GM23338 (cell line): ENCODE measurements around the gene TMC3. TPM values are rescaled to one million over a fixed set of nuclear protein-coding genes. Genes with fewer than 3 reads are reported as not detected.

Experiments used
- ATAC-seq: fragments of 200-7000 bp; cut with Tn5 transposase; 3 replicates; pipeline ENCODE4 v1.9.1; 2020
- DNase-seq: peaks from one replicate; pipeline ENCODE4 v3.0.0-alpha.2; 2015; ENCODE audit warnings: low spot score
- H2AFZ ChIP-seq: fragments of 200-600 bp; sonication (generic); 2 replicates; pipeline ENCODE4 v1.8.0; 2016; ENCODE audit warnings: antibody characterized with exemption, mild to moderate bottlenecking, moderate library complexity
- H3F3A ChIP-seq: fragments of 200-600 bp; sonication (generic); replicated peaks from 2 replicates; pipeline ENCODE4 v1.8.0; 2017; ENCODE audit warnings: antibody characterized with exemption, mixed run types, low read depth
- H3K27ac ChIP-seq: fragments of 200-600 bp; sonication (generic); 2 replicates; pipeline ENCODE4 v1.6.1; 2016; ENCODE audit warnings: low read depth
- H3K27me3 ChIP-seq: fragments of 200-600 bp; sonication (generic); 2 replicates; pipeline ENCODE4 v1.8.0; 2016; ENCODE audit warnings: mild to moderate bottlenecking, mixed run types, moderate library complexity; ENCODE audit not compliant: insufficient read depth
- H3K36me3 ChIP-seq: fragments of 200-600 bp; sonication (generic); 2 replicates; pipeline ENCODE4 v1.8.0; 2016; ENCODE audit warnings: mild to moderate bottlenecking; ENCODE audit not compliant: insufficient read depth
- H3K4me1 ChIP-seq: fragments of 200-600 bp; sonication (generic); 2 replicates; pipeline ENCODE4 v1.8.0; 2016; ENCODE audit warnings: mild to moderate bottlenecking, moderate library complexity; ENCODE audit not compliant: insufficient read depth
- H3K4me2 ChIP-seq: fragments of 200-600 bp; sonication (generic); 2 replicates; pipeline ENCODE4 v1.7.1; 2017; ENCODE audit warnings: mixed run types
- H3K4me3 ChIP-seq: fragments of 200-600 bp; sonication (generic); 2 replicates; pipeline ENCODE4 v1.6.1; 2016; ENCODE audit warnings: mixed run types
- H3K79me2 ChIP-seq: fragments of 200-600 bp; sonication (generic); replicated peaks from 2 replicates; pipeline ENCODE4 v1.8.0; 2017; ENCODE audit warnings: mild to moderate bottlenecking; ENCODE audit not compliant: insufficient read depth
- H3K9me2 ChIP-seq: fragments of 200-600 bp; sonication (generic); 2 replicates; pipeline ENCODE4 v1.8.0; 2017; ENCODE audit not compliant: insufficient read depth
- H4K20me1 ChIP-seq: fragments of 200-600 bp; sonication (generic); replicated peaks from 2 replicates; pipeline ENCODE4 v1.8.0; 2017; ENCODE audit warnings: mild to moderate bottlenecking; ENCODE audit not compliant: insufficient read depth
- H3K27ac Mint-ChIP-seq: 2 replicates; pipeline ENCODE4 v1.8.0; 2020; ENCODE audit warnings: inconsistent platforms, mild to moderate bottlenecking, moderate library complexity, mixed read lengths
- H3K27me3 Mint-ChIP-seq: 3 replicates; pipeline ENCODE4 v1.8.0; 2022; ENCODE audit warnings: low read depth, mild to moderate bottlenecking, moderate library complexity, mixed read lengths, inconsistent platforms; ENCODE audit not compliant: insufficient read depth, poor library complexity
- H3K36me3 Mint-ChIP-seq: 3 replicates; pipeline ENCODE4 v1.8.0; 2021; ENCODE audit warnings: low read depth, mild to moderate bottlenecking, inconsistent platforms, moderate library complexity, mixed read lengths
- H3K4me1 Mint-ChIP-seq: 3 replicates; pipeline ENCODE4 v1.8.0; 2020; ENCODE audit warnings: mild to moderate bottlenecking, inconsistent platforms, mixed read lengths
- H3K4me3 Mint-ChIP-seq: 3 replicates; pipeline ENCODE4 v1.8.0; 2021; ENCODE audit warnings: moderate library complexity, mild to moderate bottlenecking, inconsistent platforms, mixed read lengths
- H3K9me3 Mint-ChIP-seq: 3 replicates; pipeline ENCODE4 v1.8.0; 2020; ENCODE audit warnings: moderate library complexity, mild to moderate bottlenecking, inconsistent platforms, mixed read lengths
- CREB1 ChIP-seq: fragments of 250-450 bp; sonication (Bioruptor Pico); IDR thresholded peaks from 2 replicates; pipeline ENCODE4 v1.5.0; 2020; ENCODE audit warnings: low read depth, mild to moderate bottlenecking, moderate library complexity
- CTCF ChIP-seq, 2 experiments: fragments of 200-600 bp in 1 of 2; sonication (generic) in 1 of 2; conservative IDR thresholded peaks; 2 replicates each; pipeline versions ENCODE4 v1.5.1 to v1.6.1; 2016 to 2017; ENCODE audit warnings: antibody characterized with exemption in 2 of 2, low read depth in 2 of 2, mild to moderate bottlenecking in 2 of 2, moderate library complexity in 1 of 2
- ETS1 ChIP-seq: IDR thresholded peaks from 2 replicates; pipeline ENCODE4 v1.6.1; 2016; ENCODE audit warnings: antibody characterized with exemption
- EZH2 ChIP-seq: fragments of 200-600 bp; sonication (generic); IDR thresholded peaks from one replicate; pipeline ENCODE4 v1.8.0; 2017; ENCODE audit warnings: antibody characterized with exemption, mild to moderate bottlenecking, low read depth; ENCODE audit not compliant: unreplicated experiment
- EZH2phosphoT487 ChIP-seq: fragments of 200-600 bp; sonication (generic); IDR thresholded peaks from one replicate; pipeline ENCODE4 v1.8.1; 2018; ENCODE audit warnings: antibody characterized with exemption; ENCODE audit not compliant: unreplicated experiment
- JUNB ChIP-seq: IDR thresholded peaks from one replicate; pipeline ENCODE4 v1.6.1; 2016; ENCODE audit warnings: antibody characterized with exemption; ENCODE audit not compliant: unreplicated experiment
- NANOG ChIP-seq: IDR thresholded peaks from 2 replicates; pipeline ENCODE4 v1.6.1; 2016; ENCODE audit warnings: antibody characterized with exemption, borderline replicate concordance
- POLR2AphosphoS5 ChIP-seq: IDR thresholded peaks from 2 replicates; pipeline ENCODE4 v1.6.1; 2016; ENCODE audit warnings: antibody characterized with exemption, low read depth
- REST ChIP-seq: IDR thresholded peaks from one replicate; pipeline ENCODE4 v1.6.1; 2018; ENCODE audit warnings: antibody characterized with exemption; ENCODE audit not compliant: unreplicated experiment
- STAT1 ChIP-seq: IDR thresholded peaks from one replicate; pipeline ENCODE4 v1.6.1; 2016; ENCODE audit warnings: antibody characterized with exemption; ENCODE audit not compliant: unreplicated experiment
- ZNF114 ChIP-seq: fragments of 250-450 bp; sonication (Bioruptor Pico); IDR thresholded peaks from 2 replicates; pipeline ENCODE4 v1.5.0; 2020; ENCODE audit warnings: mild to moderate bottlenecking, moderate library complexity
- ZNF331 ChIP-seq: fragments of 250-450 bp; sonication (Bioruptor Pico); IDR thresholded peaks from 2 replicates; pipeline ENCODE4 v1.5.0; 2020; ENCODE audit warnings: low read depth, mild to moderate bottlenecking, moderate library complexity
- ZNF462 ChIP-seq: fragments of 250-450 bp; sonication (Bioruptor Pico); IDR thresholded peaks from 2 replicates; pipeline ENCODE4 v1.5.0; 2020; ENCODE audit warnings: mild to moderate bottlenecking, moderate library complexity
- polyA plus RNA-seq: library from polyadenylated mRNA; unstranded; fragments of >200 nt; fragmentation: Nextera tagmentation; extraction: Ambion mirVana; gene quantifications from 2 replicates; pipeline ENCODE4 v1.2.1, GENCODE V29; 2016
- total RNA-seq: library from RNA; depleted of rRNA; stranded (reverse); fragments of >200 nt; shearing (Covaris generic); gene quantifications from 2 replicates; pipeline ENCODE4 v1.2.3, GENCODE V29; 2014

TMC3 gene
- total and polyA plus RNA-seq, 2 experiments from 2014 or later: 0.10 TPM; not detected in 1

DNA sequence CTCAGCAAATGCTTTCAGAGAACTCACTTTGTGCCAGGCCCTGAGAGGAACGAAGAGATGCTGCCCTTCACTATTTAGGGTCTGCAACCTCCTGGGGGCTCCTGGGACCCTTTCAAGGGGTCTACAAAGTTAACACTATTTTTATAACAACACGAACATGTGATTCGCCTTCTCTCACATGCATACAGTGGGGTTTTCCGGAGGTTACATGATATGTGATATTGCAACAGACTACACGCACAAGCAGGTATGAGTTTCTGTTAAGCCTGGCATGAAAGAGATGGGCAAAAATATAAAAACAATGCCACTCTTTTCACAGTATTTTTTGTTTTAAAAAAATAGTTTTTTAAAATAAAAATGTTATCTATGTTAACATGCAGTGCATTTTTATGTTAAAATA lies 60.3 kb downstream of the TMC3 start:
- no peak overlapping the region for H3K27ac Mint-ChIP-seq
- no peak for ATAC-seq
- peaks cover 28% of the 10 kb centered on the region for H3K36me3 Mint-ChIP-seq
- TF ChIP-seq EZH2phosphoT487: no peak
- no peak for TF ChIP-seq POLR2AphosphoS5
- no peak for TF ChIP-seq EZH2
- no peak for TF ChIP-seq STAT1
- TF ChIP-seq ZNF331: no peak
- TF ChIP-seq ZNF462: no peak
- TF ChIP-seq CREB1 (CRISPR knock-in tag): no peak
- no peak for TF ChIP-seq JUNB
- no peak for TF ChIP-seq ZNF114 (CRISPR knock-in tag)
- no peak for TF ChIP-seq ETS1
- no peak for TF ChIP-seq NANOG
- TF ChIP-seq CTCF (conservative IDR thresholded peaks at IDR 0.05; ENCODE audit: low read depth in 2 of 2): no peak
- no peak for TF ChIP-seq REST
- H3K4me1 Mint-ChIP-seq: no peaks in the 10 kb centered on the region
- Histone ChIP-seq H3K27ac (no peak overlapping the region), H3F3A (no peaks in the 10 kb centered on the region), H3K4me1 (no peaks in the 10 kb centered on the region), H3K79me2 (no peaks in the 10 kb centered on the region), H3K27me3 (no peaks in the 10 kb centered on the region), H3K4me3 (no peak overlapping the region), H3K9me2 (0 out of 2 replicates have a peak, but pooled peaks cover 4% of the 10 kb centered on the region), H3K36me3 (no peaks in the 10 kb centered on the region), H2AFZ (no peak overlapping the region), H4K20me1 (no peaks in the 10 kb centered on the region), H3K4me2 (no peak overlapping the region)
- peaks cover 2% of the 10 kb centered on the region for H3K27me3 Mint-ChIP-seq
- no peak for DNase-seq
- no peaks in the 10 kb centered on the region for H3K9me3 Mint-ChIP-seq
- H3K4me3 Mint-ChIP-seq: no peak overlapping the region
